CD4-positive, alpha-beta T cell treated with Interleukin-17A for 1 hour (primary cell): ENCODE measurements around the gene STK40.

Source experiments
- DNase-seq: peaks from one replicate; pipeline ENCODE4 v3.0.0-alpha.2; 2020

Gene STK40

GRCh38 chr1:36397378-36398230 is 11.9 kb upstream of the STK40 start, which contains the start of gene LSM10:
LSM10 (minus strand) TSS chr1:36397908; CDS start chr1:36394129, 3,779 bp downstream.
- DNase-seq, result peak; percentile 93

DNA sequence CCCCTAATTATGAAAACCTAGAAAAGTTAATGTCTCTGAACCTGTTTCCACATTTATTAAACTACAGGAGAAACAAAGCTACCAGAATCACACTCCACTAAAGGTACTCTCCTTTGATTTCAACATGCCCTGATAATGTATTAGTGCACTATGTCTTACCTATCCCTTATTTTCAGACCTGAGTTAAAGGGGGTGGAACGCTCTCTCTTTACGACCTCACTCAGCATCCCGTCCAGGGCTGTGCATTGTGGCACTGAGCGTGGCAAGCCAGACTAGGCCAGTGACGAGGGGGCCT is 11.3 kb upstream of the STK40 start:
- no peak for DNase-seq

DNA sequence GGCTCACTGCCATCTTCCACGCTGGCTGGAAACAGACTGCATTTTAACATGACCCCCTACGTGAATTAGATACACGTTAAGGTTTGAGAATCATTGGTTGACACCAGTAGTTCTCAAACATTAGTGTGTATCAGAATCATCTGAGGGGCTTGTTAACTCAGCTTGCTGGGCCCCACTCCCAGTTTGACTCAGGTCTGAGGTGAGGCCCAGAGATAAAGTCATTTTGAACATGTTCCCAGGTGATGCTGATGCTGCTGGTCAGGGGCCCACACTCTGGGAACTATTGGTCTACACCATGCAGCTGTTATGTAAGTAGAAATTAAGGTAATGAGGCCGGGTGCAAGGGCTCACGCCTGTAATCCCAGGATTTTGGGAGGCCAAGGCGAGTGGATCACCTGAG is 10.6 kb upstream of the STK40 start:
- no peak for DNase-seq

- DNase-seq, result no peak
Observed at GRCh38 chr1:36393686-36394085, 8.0 kb upstream of the STK40 start.

DNA sequence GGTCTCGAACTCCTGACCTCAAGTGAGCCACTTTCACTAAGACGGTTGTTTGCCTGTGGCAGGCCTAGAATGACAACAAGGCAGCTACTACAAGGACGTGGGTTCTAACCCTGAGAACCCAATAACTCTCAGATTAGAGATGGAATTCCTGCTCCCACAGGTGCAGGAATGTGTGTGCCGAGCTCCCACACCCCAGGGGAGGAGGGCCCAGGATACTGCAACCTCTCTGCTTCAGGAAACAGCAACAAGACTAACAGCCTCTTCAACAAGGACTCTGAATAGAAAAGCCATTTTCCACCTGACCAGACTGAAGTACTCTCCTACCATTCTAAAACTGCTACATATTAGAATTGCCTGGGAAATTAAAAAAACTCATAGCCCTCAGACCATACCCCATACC is 7.1 kb upstream of the STK40 start:
- no peak for DNase-seq

DNA sequence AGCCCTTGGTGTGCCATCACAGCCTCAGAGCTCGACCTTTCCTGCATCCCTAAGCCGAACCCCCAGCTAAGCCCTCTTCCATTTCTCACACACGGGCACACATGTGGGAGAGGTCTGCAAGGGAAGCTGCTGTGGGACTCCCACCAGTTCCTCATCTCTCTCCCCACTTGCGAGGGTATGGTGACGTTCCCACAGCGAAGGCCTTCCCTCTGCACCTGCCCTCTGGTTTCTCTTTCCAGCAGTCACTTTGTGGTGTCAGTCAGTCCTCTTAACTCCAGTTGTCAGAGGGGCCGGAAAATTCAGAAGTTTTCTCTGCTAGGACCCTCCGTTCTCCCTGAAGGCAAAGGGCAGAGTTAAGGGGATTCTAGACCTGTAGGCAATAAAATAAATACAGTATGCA is 5.5 kb upstream of the STK40 start:
- no peak for DNase-seq

DNA sequence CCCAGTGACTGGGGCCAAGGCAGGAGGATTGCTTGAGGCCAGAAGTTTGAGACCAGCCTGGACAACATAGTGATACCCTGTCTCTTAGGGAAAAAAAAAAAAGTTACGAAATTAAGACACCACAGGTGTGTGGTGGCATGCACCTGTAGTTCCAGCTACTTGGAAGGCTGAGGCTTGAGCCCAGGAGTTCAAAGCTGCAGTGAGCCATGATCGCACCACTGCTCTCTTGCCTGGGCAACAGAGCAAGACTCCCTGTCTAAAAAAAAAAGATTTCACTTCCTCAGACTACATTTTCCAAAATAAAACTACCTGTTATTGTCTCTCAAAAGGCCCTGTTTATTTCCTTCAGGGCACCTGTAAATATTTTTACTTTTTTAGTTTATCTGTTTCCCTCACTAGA is 4.7 kb upstream of the STK40 start:
- no peak for DNase-seq

- no peak for DNase-seq
Observed at GRCh38 chr1:36389999-36390398, 4.3 kb upstream of the STK40 start.

- DNase-seq, result no peak
Observed at GRCh38 chr1:36389261-36389660, 3.5 kb upstream of the STK40 start.

GRCh38 chr1:36387141-36387949 is 1.6 kb upstream of the STK40 start:
- DNase-seq, result no peak

- peak; percentile 90 for DNase-seq
Observed at GRCh38 chr1:36386265-36387140, 779 bp upstream of the STK40 start.

DNA sequence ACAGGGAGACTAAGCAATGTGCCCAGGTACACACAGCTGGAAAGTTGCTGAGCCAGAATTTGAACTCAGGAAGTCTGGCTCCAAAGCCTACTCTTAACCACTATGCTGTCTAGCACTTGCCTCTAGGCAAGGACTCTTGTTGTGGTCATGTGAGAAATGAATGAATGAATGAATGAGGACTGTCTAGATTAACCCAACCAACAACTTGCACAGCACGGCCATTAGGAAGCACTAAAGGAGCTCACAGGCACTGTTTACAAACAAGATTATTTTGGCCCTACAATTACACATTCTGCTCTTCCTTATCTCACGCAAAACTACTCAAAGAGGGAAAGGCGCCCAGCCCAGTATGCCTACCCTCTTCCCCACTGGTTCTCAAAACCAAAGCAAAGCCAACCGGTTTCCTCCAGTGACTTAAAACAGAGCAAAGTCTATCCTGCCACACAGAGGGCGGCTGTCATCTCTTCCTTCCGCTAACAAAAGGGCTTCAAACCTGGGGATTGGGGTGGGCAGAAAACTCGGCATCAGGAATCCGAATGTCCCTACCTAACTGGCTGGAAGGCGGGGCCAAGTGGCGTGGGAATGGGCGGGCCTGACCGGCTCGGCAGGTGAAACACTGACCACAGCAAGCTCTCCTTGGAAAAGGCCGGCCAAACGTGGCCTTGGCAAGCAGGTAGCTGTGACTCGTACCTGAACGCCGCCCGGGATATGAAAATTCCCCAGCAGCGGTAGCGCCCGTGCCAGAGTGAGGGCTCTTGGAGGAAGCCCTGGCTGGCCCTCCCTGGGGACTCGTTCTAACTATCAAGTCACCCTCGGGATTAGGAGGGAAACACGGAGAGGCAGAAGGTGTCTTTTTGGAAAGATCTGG is 948 bp downstream of the STK40 start:
- peak; percentile 65 for DNase-seq

- no peak for DNase-seq
Observed at GRCh38 chr1:36383240-36383639, 2.5 kb downstream of the STK40 start.

DNA sequence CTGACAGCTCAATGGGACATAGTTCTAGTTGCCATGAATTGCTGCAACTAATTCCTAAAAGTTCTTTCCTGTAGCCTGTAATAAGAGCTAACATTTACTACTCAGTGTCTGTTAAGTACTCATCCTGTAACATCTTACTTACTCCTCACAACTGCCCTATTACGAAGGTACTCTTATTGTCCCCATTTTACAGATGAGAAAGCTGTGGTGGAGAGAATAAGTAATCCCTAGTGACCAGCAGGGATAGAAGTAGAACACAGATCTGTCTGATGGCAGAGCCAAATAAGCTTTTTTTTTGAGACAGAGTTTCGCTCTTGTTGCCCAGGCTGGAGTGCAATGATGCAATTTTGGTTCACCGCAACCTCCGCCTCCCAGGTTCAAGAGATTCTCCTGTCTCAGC is 3.1 kb downstream of the STK40 start:
- no peak for DNase-seq

DNA sequence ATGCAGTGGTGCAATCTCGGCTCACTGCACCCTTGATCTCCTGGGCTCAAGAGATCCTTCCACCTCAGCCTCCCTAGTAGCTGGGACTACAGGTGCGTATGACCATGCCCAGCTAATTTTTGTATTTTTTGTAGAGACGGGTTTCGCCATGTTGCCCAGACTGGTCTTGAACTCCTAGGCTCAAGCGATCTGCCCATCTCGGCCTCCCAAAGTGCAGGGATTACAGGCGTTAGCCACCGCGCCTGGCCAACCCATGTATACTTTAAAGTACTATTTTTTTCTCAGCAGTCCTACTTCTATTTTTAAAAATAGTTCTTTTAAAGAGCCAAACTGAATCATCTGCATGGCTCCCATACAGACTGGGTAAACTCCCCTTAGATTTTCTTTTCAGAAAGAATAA is 3.5 kb downstream of the STK40 start:
- DNase-seq, result no peak

GRCh38 chr1:36381405-36381804 is 4.3 kb downstream of the STK40 start:
- DNase-seq, result no peak

- DNase-seq, result no peak
Observed at GRCh38 chr1:36380782-36381181, 4.9 kb downstream of the STK40 start.

GRCh38 chr1:36380143-36380619 is 5.5 kb downstream of the STK40 start:
- DNase-seq, result no peak

- peak; percentile 31 for DNase-seq
Observed at GRCh38 chr1:36377791-36378492, 7.8 kb downstream of the STK40 start.

- DNase-seq, result no peak
Observed at GRCh38 chr1:36372617-36373016, 13.1 kb downstream of the STK40 start.

DNA sequence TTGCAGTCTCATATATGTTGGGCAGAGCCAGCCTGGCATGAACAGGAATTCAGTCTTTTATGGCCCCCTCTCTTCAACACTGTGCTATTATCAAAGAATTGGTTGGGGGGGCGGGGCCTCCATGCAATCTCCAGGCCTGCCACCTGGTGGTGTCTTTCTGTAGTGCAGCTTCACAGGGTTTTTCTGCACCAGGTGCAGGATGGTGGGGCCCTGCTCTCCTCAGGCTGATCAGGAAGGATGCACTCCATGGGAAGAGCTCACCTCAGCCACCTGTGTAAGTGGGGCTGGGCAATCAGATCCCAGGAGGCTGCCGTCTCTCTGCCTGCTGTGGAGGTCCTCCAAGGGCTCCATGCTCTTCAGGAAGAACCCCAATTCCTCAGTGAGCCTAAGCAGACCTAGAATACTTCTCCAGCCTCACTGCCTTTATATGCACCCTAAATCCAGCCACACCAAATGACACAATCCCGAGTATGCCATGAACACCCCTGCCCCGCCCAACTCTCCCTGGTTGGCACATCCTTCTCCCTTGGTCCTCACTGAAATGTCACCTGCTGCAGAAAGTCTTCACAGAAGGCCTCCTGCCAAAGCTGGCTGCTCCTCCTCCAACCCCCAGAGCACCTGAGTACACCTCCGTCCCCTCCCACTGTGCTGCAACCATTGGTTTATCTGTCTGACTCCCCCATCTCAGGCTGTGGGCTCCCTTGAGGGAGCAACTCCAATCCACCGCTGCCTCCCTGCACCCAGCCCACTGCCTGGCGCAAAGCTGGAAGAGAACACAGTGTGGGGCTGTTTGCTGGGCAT is 16.5 kb downstream of the STK40 start:
- DNase-seq, result peak; percentile 85
